ENCODE results near the gene SMYD4. TPM values are rescaled to one million over a fixed set of nuclear protein-coding genes. Genes with fewer than 3 reads are reported as not detected.

SMYD4 gene
- total RNA-seq, 1 donor from 2014 or later, result 17.8 TPM

DNA sequence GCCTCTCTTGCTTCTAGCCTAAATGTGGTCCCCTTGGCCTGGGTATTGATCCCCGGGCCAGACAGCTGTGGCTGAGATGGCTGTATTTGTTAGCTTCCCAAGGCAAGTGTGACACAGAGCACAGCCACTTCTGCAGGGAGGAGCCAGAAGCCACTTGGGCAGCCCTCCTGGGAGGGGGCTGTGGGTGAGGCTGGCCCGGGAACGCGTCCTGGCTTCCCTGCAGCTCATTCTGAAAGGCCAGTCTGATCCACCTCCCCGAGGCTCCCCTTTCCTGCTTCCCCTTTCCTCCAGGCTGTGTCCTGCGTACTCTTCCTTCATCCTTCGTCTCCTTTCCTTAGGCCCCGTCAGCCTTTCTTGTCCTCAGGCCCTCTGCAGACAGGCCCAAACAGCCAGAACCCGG lies 79.1 kb downstream of the SMYD4 start:
- no peaks in the 10 kb centered on the region for H3K9me3 ChIP-seq
- DNase-seq, result peak; percentile 79
- intact Hi-C loops (cut with DNase I), result no loop called here
- no peaks in the 10 kb centered on the region for H3K36me3 ChIP-seq
- peak overlapping the region; percentile 82 for H3K27ac ChIP-seq
- TF ChIP-seq CTCF (IDR thresholded peaks at IDR 0.05), result no peak
- H3K4me3 ChIP-seq, result no peak overlapping the region
- peak; percentile 18 for ATAC-seq
- H3K27me3 ChIP-seq, result no peaks in the 10 kb centered on the region
- H3K4me1 ChIP-seq, result peaks cover 39% of the 10 kb centered on the region

DNA sequence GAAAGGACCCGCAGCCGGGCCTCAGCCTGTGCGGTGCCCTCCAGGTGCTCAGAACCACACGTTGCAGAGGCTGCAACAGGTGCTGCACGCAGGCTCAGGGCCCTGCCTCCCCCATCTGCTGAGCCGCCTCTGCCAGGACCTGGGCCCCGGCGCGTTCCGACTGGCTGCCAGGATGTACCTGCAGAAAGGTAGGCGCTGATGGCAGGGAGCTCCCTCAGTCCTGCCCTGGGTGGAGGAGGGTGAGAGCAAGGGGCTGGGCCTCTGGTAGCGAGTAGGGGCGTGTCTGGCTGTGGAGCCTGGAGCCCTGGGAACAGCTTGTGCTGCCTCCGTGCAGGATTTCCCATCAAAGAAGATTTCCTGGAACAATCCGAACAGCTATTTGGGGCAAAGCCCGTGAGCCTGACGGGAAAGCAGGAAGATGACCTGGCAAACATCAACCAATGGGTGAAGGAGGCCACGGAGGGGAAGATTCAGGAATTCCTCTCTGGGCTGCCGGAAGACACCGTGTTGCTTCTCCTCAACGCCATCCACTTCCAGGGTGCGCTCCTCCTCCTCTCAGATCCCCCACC lies 82.6 kb downstream of the SMYD4 start:
- intact Hi-C loops (cut with DNase I), result no loop called here
- no peak overlapping the region for H3K4me3 ChIP-seq
- no peaks in the 10 kb centered on the region for H3K36me3 ChIP-seq
- no peaks in the 10 kb centered on the region for H3K9me3 ChIP-seq
- peaks cover 36% of the 10 kb centered on the region for H3K4me1 ChIP-seq
- ATAC-seq (peak; percentile 92), DNase-seq (peak; percentile 94)
- no peaks in the 10 kb centered on the region for H3K27me3 ChIP-seq
- TF ChIP-seq CTCF (IDR thresholded peaks at IDR 0.05), result no peak
- H3K27ac ChIP-seq, result peak overlapping the region; percentile 78

GRCh38 chr17:1745513-1746020 lies 84.1 kb downstream of the SMYD4 start:
- H3K4me3 ChIP-seq, result no peak overlapping the region
- no peaks in the 10 kb centered on the region for H3K36me3 ChIP-seq
- no peak overlapping the region for H3K27ac ChIP-seq
- no peak for DNase-seq
- H3K27me3 ChIP-seq, result no peaks in the 10 kb centered on the region
- ATAC-seq, result no peak
- intact Hi-C loops (cut with DNase I), result no loop called here
- no peaks in the 10 kb centered on the region for H3K9me3 ChIP-seq
- TF ChIP-seq CTCF (IDR thresholded peaks at IDR 0.05), result no peak
- peaks cover 21% of the 10 kb centered on the region for H3K4me1 ChIP-seq

DNA sequence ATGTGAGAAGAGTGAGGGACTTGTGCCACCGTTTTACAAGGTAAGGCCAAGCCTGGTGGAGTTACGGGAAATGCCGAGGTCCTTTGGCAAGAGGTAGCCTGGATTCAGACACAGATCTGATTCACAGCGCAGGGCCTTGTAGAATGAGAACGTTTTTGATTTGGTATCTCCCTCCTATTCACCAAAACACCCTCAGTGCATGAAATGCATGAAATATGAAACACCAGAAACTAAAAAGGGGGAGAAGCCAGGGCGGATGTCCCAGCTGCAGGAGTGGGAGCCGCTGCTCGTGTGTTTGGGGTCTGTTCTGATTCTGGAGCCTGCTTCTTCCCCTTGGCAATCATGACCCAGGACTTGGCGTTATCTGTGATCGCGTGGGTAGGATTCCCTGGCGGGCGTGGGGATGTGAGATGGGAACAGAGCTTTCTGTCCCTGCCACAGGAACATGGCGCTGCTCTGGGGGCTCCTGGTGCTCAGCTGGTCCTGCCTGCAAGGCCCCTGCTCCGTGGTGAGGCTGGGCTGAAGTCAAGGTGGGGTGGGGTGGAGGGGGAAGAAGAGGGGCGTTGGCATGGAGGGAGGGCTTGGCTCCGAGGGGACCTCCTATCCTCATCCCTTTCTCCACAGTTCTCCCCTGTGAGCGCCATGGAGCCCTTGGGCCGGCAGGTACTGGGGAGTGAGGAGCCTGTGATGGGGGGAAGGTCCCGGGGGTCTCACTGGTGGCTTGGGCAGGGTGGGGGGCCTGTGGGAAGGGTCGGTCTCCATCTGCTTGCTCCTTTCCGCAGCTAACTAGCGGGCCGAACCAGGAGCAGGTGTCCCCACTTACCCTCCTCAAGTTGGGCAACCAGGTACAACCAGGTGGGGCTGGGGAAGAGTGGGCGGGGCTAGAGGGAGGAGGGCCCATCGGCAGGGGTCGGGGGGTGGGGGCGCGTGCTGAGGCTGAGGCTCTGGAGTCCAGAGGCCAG lies 84.9 kb downstream of the SMYD4 start:
- H3K4me3 ChIP-seq, result no peak overlapping the region
- H3K9me3 ChIP-seq, result no peaks in the 10 kb centered on the region
- intact Hi-C loops (cut with DNase I), result no loop called here
- no peak for DNase-seq
- H3K27ac ChIP-seq, result no peak overlapping the region
- H3K4me1 ChIP-seq, result peaks cover 18% of the 10 kb centered on the region
- H3K27me3 ChIP-seq, result no peaks in the 10 kb centered on the region
- H3K36me3 ChIP-seq, result no peaks in the 10 kb centered on the region
- no peak for TF ChIP-seq CTCF (IDR thresholded peaks at IDR 0.05)
- ATAC-seq, result no peak

DNA sequence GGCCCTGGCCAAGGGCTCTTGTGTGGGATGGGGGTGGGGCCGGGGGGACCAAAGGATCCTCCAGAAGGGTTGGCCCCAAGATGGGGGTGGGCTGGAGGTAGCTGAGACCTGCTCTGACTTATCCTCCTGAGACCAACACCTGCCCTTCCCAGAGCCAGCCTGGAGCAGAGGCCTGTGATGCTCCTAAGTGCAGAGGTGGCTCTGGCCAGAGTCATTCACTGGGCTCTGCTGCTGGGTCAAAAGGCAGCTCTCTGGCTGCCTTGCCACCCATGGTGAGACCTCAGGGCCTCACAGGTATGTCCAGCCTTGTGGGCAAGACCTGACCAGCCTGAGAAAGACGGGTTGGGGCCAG lies 86.6 kb downstream of the SMYD4 start:
- ATAC-seq (no peak), DNase-seq (no peak)
- Histone ChIP-seq H3K27ac (no peak overlapping the region), H3K4me3 (no peak overlapping the region), H3K9me3 (no peaks in the 10 kb centered on the region), H3K27me3 (no peaks in the 10 kb centered on the region), H3K4me1 (peaks cover 18% of the 10 kb centered on the region), H3K36me3 (peaks cover 1% of the 10 kb centered on the region)
- TF ChIP-seq CTCF (IDR thresholded peaks at IDR 0.05), result no peak
- intact Hi-C loops (cut with DNase I), result no loop called here

Measured in upper lobe of right lung (tissue), 1 donor.